ENCODE measurements around the gene CDH23. TPM values are rescaled to one million over a fixed set of nuclear protein-coding genes. Genes with fewer than 3 reads are reported as not detected.

The CDH23 gene
- total RNA-seq, 2 experiments from 2014 or later, result 4.6 to 5.2 TPM

DNA sequence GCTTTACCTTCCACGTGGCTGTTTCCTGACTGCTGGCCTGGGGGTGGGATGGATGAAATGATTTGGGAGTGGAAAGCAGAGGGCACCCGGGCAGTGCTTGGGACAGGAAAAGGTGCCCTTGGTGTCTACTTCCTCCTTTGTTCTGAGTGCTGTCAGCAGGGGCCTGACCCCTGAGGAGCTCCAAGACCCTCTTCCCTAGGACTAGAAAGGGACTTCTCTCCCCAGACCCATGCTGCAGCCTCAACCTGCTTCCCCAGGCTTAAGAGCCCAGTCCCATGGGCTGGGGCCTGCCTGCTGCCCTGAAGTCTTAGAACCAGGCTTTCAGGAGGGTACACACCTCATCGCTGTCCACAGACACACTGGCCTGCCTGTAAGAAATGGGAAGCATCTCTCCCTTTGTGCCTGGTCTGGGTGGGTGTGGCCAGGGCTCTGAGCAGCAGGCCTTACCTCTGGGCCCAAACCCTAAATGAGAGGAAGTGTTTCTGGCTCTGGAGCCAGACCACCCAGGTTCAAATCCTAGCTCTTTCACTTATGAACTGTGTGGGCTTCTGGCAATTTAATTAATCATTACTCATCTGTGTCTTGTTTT is 12.9 kb downstream of the CDH23 start:
- H3K4me1 ChIP-seq (ENCODE audit: insufficient read depth, low read length), result no peaks in the 10 kb centered on the region
- no peak overlapping the region for H3K27ac ChIP-seq (ENCODE audit: low read depth in 1 of 2, low read length in 2 of 2)
- DNase-seq (no peak), ATAC-seq (ENCODE audit: poor library complexity) (no peak)
- no peak for TF ChIP-seq CTCF (IDR thresholded peaks at IDR 0.05)
- ChIA-PET CTCF (no interaction called here), POLR2A (no interaction called here)
- no peaks in the 10 kb centered on the region for H3K4me1 Mint-ChIP-seq (ENCODE audit: low read depth)
- H3K9me3 Mint-ChIP-seq, result peaks cover 4% of the 10 kb centered on the region
- no peaks in the 10 kb centered on the region for H3K36me3 ChIP-seq (ENCODE audit: insufficient read depth, low read length)
- no peak overlapping the region for H3K4me3 Mint-ChIP-seq
- no peaks in the 10 kb centered on the region for H3K27me3 ChIP-seq (ENCODE audit: control insufficient read depth in 1 of 2, insufficient read depth in 2 of 2, low read length in 2 of 2)
- peaks cover 6% of the 10 kb centered on the region for H3K27me3 Mint-ChIP-seq
- H3K27ac Mint-ChIP-seq, result no peak overlapping the region
- H3K4me3 ChIP-seq (ENCODE audit: low read length), result no peak overlapping the region
- no peaks in the 10 kb centered on the region for H3K36me3 Mint-ChIP-seq (ENCODE audit: low read depth)
- peaks cover 8 to 12% of the 10 kb centered on the region in 2 experiments for H3K9me3 ChIP-seq (ENCODE audit: control insufficient read depth in 1 of 2, insufficient read depth in 1 of 2, low read length in 2 of 2)
- intact Hi-C loops (cut with DNase I, micrococcal nuclease), result no loop called here

- Histone ChIP-seq H3K9me3 (ENCODE audit: control insufficient read depth in 1 of 2, insufficient read depth in 1 of 2, low read length in 2 of 2) (peaks cover 5 to 16% of the 10 kb centered on the region in 2 experiments), H3K36me3 (ENCODE audit: insufficient read depth, low read length) (no peaks in the 10 kb centered on the region), H3K27me3 (ENCODE audit: control insufficient read depth in 1 of 2, insufficient read depth in 2 of 2, low read length in 2 of 2) (peaks cover 0 to 4% of the 10 kb centered on the region in 2 experiments), H3K27ac (ENCODE audit: low read depth in 1 of 2, low read length in 2 of 2) (no peak overlapping the region), H3K4me1 (ENCODE audit: insufficient read depth, low read length) (no peaks in the 10 kb centered on the region), H3K4me3 (ENCODE audit: low read length) (no peak overlapping the region)
- H3K9me3 Mint-ChIP-seq, result peaks cover 4% of the 10 kb centered on the region
- no peaks in the 10 kb centered on the region for H3K36me3 Mint-ChIP-seq (ENCODE audit: low read depth)
- TF ChIP-seq CTCF (IDR thresholded peaks at IDR 0.05), result no peak
- no peak overlapping the region for H3K4me3 Mint-ChIP-seq
- intact Hi-C loops (cut with DNase I, micrococcal nuclease), result no loop called here
- DNase-seq (no peak), ATAC-seq (ENCODE audit: poor library complexity) (no peak)
- CTCF ChIA-PET, result no interaction called here
- no peaks in the 10 kb centered on the region for H3K4me1 Mint-ChIP-seq (ENCODE audit: low read depth)
- POLR2A ChIA-PET, result no interaction called here
- H3K27me3 Mint-ChIP-seq, result peaks cover 6% of the 10 kb centered on the region
- no peak overlapping the region for H3K27ac Mint-ChIP-seq
Observed at GRCh38 chr10:71413581-71413980, 16.9 kb downstream of the CDH23 start.

- ATAC-seq (ENCODE audit: poor library complexity), result no peak
- Histone ChIP-seq H3K4me1 (ENCODE audit: insufficient read depth, low read length) (no peaks in the 10 kb centered on the region), H3K4me3 (ENCODE audit: low read length) (no peak overlapping the region), H3K27ac (ENCODE audit: low read depth in 1 of 2, low read length in 2 of 2) (no peak overlapping the region), H3K36me3 (ENCODE audit: insufficient read depth, low read length) (no peaks in the 10 kb centered on the region), H3K27me3 (ENCODE audit: control insufficient read depth in 1 of 2, insufficient read depth in 2 of 2, low read length in 2 of 2) (peaks cover 3 to 4% of the 10 kb centered on the region in 2 experiments), H3K9me3 (ENCODE audit: control insufficient read depth in 1 of 2, insufficient read depth in 1 of 2, low read length in 2 of 2) (peaks cover 4 to 18% of the 10 kb centered on the region in 2 experiments)
- CTCF ChIA-PET, result no interaction called here
- Mint-ChIP-seq H3K4me3 (no peak overlapping the region), H3K36me3 (ENCODE audit: low read depth) (no peaks in the 10 kb centered on the region), H3K27me3 (peaks cover 6% of the 10 kb centered on the region), H3K9me3 (peaks cover 4% of the 10 kb centered on the region), H3K4me1 (ENCODE audit: low read depth) (no peaks in the 10 kb centered on the region), H3K27ac (no peak overlapping the region)
- intact Hi-C loops (cut with DNase I, micrococcal nuclease), result no loop called here
- no peak for DNase-seq
- POLR2A ChIA-PET, result no interaction called here
- no peak for TF ChIP-seq CTCF (IDR thresholded peaks at IDR 0.05)
Observed at GRCh38 chr10:71414359-71414758, 17.6 kb downstream of the CDH23 start.
